Psoas muscle (tissue), 8 donors: Measurements from ENCODE around the gene HIVEP1. TPM values are rescaled to one million over a fixed set of nuclear protein-coding genes. Genes with fewer than 3 reads are reported as not detected.
"Not testable (repeated sequence)": the region's sequence is repeated elsewhere in the genome, so short reads cannot be mapped to it uniquely, and the experiment has no call there.

Source experiments
- ATAC-seq, 4 donors: fragments of 200-7000 bp; cut with Tn5 transposase; one replicate each; pipeline ENCODE4 v1.9.1; 2020; ENCODE audit warnings: moderate library complexity in 3 of 4, mild to moderate bottlenecking in 2 of 4
- DNase-seq, 2 donors: peaks; one replicate each; pipeline ENCODE4 v3.0.0-alpha.2; 2020
- H3K27ac ChIP-seq: fragments of 200-600 bp; one replicate; pipeline ENCODE4 v1.8.0; 2022
- H3K27me3 ChIP-seq, 3 donors: fragments of 200-600 bp in 1 of 3; one replicate each; pipeline versions ENCODE4 v1.6.1 to v1.8.0; 2013 to 2022; ENCODE audit warnings: low read length in 2 of 3, mild to moderate bottlenecking in 2 of 3, moderate library complexity in 1 of 3; ENCODE audit not compliant: insufficient read depth in 3 of 3
- H3K36me3 ChIP-seq, 2 donors: fragments of 200-600 bp in 1 of 2; one replicate each; pipeline versions ENCODE4 v1.6.1 to v1.8.0; 2013 to 2022; ENCODE audit warnings: low read depth in 1 of 2, mild to moderate bottlenecking in 1 of 2, moderate library complexity in 1 of 2; ENCODE audit not compliant: insufficient read depth in 1 of 2
- H3K4me1 ChIP-seq: fragments of 200-600 bp; one replicate; pipeline ENCODE4 v1.8.0; 2022
- H3K4me3 ChIP-seq: fragments of 200-600 bp; one replicate; pipeline ENCODE4 v1.8.0; 2022; ENCODE audit warnings: mild to moderate bottlenecking
- H3K9me3 ChIP-seq: fragments of 200-600 bp; one replicate; pipeline ENCODE4 v1.8.0; 2022
- WGBS, 3 donors: extraction: QIAGEN DNeasy Blood & Tissue Kit; methylation state at CpG; one replicate each; pipeline versions ENCODE4 v1.1.6 to v1.1.7; 2013; 5-methylcytosine and 5-hydroxymethylcytosine counted together
- intact Hi-C, 2 donors: fragments of 100-400 bp; cut with DNase I; formaldehyde crosslinking; loops; one replicate each; pipeline versions ENCODE4 v1.11.0 to v1.14.2; 2022
- polyA plus RNA-seq, 3 donors: library from polyadenylated mRNA; stranded (reverse); fragments of 200-250 nt; gene quantifications; one replicate each; pipeline ENCODE4 v1.2.3, GENCODE V29; 2013
- total RNA-seq, 4 donors: library from RNA; stranded (reverse); fragmentation: NEBNext Ultra II Directional in 2 of 4; extraction: Animal tissue kit (Norgen Biotek cat#: 25700) in 2 of 4; gene quantifications; one replicate each; pipeline versions ENCODE4 v1.2.1 to v1.2.4, GENCODE V29; 2021 to 2023
- TF ChIP-seq, protein P1 (sequence below): fragments of 200-600 bp; IDR thresholded peaks from one replicate; pipeline ENCODE4 v1.8.0; 2022; ENCODE audit warnings: antibody characterized with exemption
- donor health status: healthy with polysubstance abuse.
- donor health status: DM: no; HTN: no; CAD: no; lungs with moderate emphysema.
- donor health status: Bipolar disorder and iron deficiency.
- donor health status: healthy.
- donor health status: DM: yes; HTN: yes; CAD: no.
- donor health status: DM: no; HTN: no; CAD: no.
- donor health status: DM: no; HTN: no; CAD: no.
- donor health status: DM: yes; HTN: yes; CAD: no.

HIVEP1 gene
- total and polyA plus RNA-seq, 7 donors, result 4.0 to 13.1 (median 6.7) TPM

GRCh38 chr6:12101048-12101447 is 88.9 kb downstream of the HIVEP1 start:
- Histone ChIP-seq H3K36me3 (no peaks in the 10 kb centered on the region), H3K4me3 (no peak overlapping the region), H3K27me3 (no peaks in the 10 kb centered on the region), H3K9me3 (no peaks in the 10 kb centered on the region), H3K27ac (no peak overlapping the region), H3K4me1 (no peaks in the 10 kb centered on the region)
- TF ChIP-seq, protein P1, sequence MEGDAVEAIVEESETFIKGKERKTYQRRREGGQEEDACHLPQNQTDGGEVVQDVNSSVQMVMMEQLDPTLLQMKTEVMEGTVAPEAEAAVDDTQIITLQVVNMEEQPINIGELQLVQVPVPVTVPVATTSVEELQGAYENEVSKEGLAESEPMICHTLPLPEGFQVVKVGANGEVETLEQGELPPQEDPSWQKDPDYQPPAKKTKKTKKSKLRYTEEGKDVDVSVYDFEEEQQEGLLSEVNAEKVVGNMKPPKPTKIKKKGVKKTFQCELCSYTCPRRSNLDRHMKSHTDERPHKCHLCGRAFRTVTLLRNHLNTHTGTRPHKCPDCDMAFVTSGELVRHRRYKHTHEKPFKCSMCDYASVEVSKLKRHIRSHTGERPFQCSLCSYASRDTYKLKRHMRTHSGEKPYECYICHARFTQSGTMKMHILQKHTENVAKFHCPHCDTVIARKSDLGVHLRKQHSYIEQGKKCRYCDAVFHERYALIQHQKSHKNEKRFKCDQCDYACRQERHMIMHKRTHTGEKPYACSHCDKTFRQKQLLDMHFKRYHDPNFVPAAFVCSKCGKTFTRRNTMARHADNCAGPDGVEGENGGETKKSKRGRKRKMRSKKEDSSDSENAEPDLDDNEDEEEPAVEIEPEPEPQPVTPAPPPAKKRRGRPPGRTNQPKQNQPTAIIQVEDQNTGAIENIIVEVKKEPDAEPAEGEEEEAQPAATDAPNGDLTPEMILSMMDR, result no peak
- intact Hi-C loops, result no loop called here
- ATAC-seq (no peak), DNase-seq (no peak)

DNA sequence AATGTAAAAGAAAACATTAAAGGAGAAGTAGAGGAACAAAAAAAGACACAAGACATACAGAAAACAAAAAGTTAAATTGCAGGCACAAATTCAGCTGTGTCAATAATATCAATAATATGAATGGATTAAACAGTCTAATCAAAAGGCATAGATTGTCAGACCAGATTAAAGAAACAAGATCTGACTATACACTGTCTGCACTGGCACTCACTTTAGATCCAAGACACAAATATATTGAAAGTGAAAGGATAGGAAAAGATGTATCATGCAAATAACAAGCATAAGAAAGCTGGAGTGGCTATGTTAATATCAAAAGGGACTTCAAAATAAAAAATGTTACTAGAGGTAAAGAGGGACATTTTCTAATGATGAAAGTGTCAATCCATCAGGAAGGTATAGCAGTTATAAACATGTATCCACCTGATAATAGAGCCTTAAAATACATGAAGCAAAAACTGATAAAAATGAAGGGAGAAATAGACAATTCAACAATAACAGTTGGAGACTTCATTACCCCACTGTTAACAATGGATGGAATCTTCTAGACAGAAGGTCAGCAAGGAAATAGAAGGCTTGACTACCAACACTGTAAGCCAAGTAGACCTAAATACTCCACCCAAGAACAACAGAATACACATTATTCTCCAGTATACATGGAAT is 89.7 kb downstream of the HIVEP1 start:
- Histone ChIP-seq H3K36me3 (no peaks in the 10 kb centered on the region), H3K4me3 (no peak overlapping the region), H3K27ac (no peak overlapping the region), H3K9me3 (no peaks in the 10 kb centered on the region), H3K4me1 (no peaks in the 10 kb centered on the region), H3K27me3 (no peaks in the 10 kb centered on the region)
- intact Hi-C loops, result no loop called here
- ATAC-seq, result no peak
- TF ChIP-seq, protein P1, result no peak
- no peak for DNase-seq

GRCh38 chr6:12102350-12102749 is 90.2 kb downstream of the HIVEP1 start:
- H3K27ac ChIP-seq, result no peak overlapping the region
- no peak for ATAC-seq

GRCh38 chr6:12103158-12103557 is 91.0 kb downstream of the HIVEP1 start:
- Histone ChIP-seq H3K36me3 (no peaks in the 10 kb centered on the region), H3K27ac (no peak overlapping the region), H3K9me3 (no peaks in the 10 kb centered on the region), H3K4me1 (no peaks in the 10 kb centered on the region), H3K4me3 (no peak overlapping the region), H3K27me3 (no peaks in the 10 kb centered on the region)
- WGBS, 3 donors, result 98 to 99% (median 98%) methylated on average over 3 of the region's 3 CpGs
- TF ChIP-seq, protein P1, result no peak
- DNase-seq (no peak), ATAC-seq (no peak)
- intact Hi-C loops, result no loop called here

More at GRCh38 chr6:12102350-12102749, 90.2 kb downstream of the HIVEP1 start:
- TF ChIP-seq, protein P1, result no peak
- H3K9me3 ChIP-seq, result no peaks in the 10 kb centered on the region
- no peak overlapping the region for H3K4me3 ChIP-seq
- 97 to 100% (median 98%) methylated on average over 2 of the region's 2 CpGs for WGBS, 3 donors
- no peaks in the 10 kb centered on the region for H3K36me3 ChIP-seq
- DNase-seq, result no peak
- intact Hi-C loops, result no loop called here
- no peaks in the 10 kb centered on the region for H3K4me1 ChIP-seq
- no peaks in the 10 kb centered on the region for H3K27me3 ChIP-seq

DNA sequence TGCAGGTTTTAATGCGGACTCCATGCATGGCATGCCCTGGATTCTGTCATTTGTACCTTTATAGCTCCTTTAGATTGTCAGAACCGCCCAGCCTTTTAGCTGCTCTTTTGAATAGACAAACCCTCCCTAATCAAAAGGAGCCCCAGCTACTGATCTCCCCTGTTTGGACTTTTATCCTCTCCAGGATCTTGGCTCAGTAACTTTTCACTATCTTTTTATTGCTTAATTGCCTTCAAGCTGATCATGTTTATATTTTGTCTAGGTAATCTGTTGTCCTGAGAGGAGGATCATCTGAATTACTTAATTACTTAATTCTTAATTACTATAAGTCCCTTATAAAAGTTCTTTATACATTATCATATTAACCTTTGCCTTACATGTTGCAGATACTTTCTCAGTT is 93.2 kb downstream of the HIVEP1 start:
- intact Hi-C loops, result no loop called here
- H3K4me3 ChIP-seq, result no peak overlapping the region
- ATAC-seq (no peak), DNase-seq (no peak)
- H3K4me1 ChIP-seq, result no peaks in the 10 kb centered on the region
- no peak overlapping the region for H3K27ac ChIP-seq
- 95 to 98% (median 96%) methylated on average over 2 of the region's 2 CpGs for WGBS, 3 donors
- TF ChIP-seq, protein P1, result no peak
- H3K27me3 ChIP-seq, result no peaks in the 10 kb centered on the region
- peaks cover 0 to 11% of the 10 kb centered on the region in 2 donors for H3K36me3 ChIP-seq
- H3K9me3 ChIP-seq, result no peaks in the 10 kb centered on the region

GRCh38 chr6:12108376-12108775 is 96.3 kb downstream of the HIVEP1 start:
- H3K4me3 ChIP-seq, H3K9me3 ChIP-seq, H3K4me1 ChIP-seq, H3K27me3 ChIP-seq, intact Hi-C loops, ATAC-seq, H3K27ac ChIP-seq, DNase-seq: not testable (repeated sequence)
- WGBS, 3 donors, result 91 to 96% (median 94%) methylated on average over 17 to 32 of the region's 33 CpGs
- H3K36me3 ChIP-seq, result peaks cover 0 to 12% of the 10 kb centered on the region in 2 donors
